ENCODE measurements around the gene SLC5A10. TPM values are rescaled to one million over a fixed set of nuclear protein-coding genes. Genes with fewer than 3 reads are reported as not detected.

Gene SLC5A10
- total RNA-seq, 4 donors from 2014 or later: not detected

DNA sequence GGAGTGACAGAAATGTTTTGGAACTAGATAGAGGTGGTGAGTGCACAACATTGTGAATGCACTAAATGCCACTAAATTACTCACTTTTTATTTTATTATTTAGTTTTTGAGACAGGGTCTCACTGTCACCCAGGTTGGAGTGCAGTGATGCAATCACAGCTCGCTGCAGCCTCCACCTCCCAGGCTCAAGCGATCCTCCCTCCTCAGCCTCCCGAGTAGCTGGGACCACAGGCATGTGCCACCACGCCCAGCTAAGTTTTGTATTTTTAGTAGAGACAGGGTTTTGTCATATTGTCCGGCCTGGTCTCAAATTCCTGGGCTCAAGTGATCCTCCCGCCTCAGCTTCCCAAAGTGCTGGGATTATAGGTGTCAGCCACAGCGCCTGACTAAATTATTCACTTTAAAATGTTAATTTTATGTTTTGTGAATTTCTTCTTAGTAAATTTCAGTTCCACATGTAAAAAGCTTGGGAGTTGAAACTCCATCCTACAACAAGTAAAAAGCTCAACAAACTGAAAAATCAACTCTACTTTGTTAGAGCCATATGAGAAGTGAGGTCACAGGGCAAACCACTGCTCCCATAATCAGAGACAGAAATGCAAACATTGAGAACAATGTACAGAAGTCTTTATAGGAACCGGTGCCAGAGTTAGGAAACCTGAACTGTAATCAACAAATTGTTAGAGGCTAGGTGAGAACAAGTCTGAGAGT, 13.8 kb upstream of the SLC5A10 start:
- Histone ChIP-seq H3K4me1 (peaks cover 0 to 8% (median 2%) of the 10 kb centered on the region in 4 donors), H3K27ac (peak overlapping the region in 2 of 4 donors; percentile 7 to 29), H3K27me3 (no peaks in the 10 kb centered on the region), H3K36me3 (no peaks in the 10 kb centered on the region), H3K4me3 (no peak overlapping the region), H3K9me3 (no peaks in the 10 kb centered on the region)
- 53 to 72% methylated on average over 4 to 8 of the region's 8 CpGs for WGBS, 2 donors (ENCODE audit: low coverage in 1 of 2)
- in situ Hi-C loops (cut with MboI; ENCODE audit: low pct_ligation_motif_present in 1 of 4, low pct_unique_long_range_greater_than_20kb in 1 of 4, low sequenced_read_pairs in 3 of 4): no loop called here
- no peak for DNase-seq
- intact Hi-C loops (cut with DNase I; ENCODE audit: low total_unique reads): loop anchor here (5.0 kb wide), 1 partner anchor 1916 kb away; no protein-coding TSS in a partner anchor
- TF ChIP-seq POLR2AphosphoS5 (IDR thresholded peaks at IDR 0.05): no peak
- TF ChIP-seq POLR2A (IDR thresholded peaks at IDR 0.05): no peak
- no peak for TF ChIP-seq EP300 (IDR thresholded peaks at IDR 0.05; ENCODE audit: low read depth)
- TF ChIP-seq, protein P1, sequence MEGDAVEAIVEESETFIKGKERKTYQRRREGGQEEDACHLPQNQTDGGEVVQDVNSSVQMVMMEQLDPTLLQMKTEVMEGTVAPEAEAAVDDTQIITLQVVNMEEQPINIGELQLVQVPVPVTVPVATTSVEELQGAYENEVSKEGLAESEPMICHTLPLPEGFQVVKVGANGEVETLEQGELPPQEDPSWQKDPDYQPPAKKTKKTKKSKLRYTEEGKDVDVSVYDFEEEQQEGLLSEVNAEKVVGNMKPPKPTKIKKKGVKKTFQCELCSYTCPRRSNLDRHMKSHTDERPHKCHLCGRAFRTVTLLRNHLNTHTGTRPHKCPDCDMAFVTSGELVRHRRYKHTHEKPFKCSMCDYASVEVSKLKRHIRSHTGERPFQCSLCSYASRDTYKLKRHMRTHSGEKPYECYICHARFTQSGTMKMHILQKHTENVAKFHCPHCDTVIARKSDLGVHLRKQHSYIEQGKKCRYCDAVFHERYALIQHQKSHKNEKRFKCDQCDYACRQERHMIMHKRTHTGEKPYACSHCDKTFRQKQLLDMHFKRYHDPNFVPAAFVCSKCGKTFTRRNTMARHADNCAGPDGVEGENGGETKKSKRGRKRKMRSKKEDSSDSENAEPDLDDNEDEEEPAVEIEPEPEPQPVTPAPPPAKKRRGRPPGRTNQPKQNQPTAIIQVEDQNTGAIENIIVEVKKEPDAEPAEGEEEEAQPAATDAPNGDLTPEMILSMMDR (IDR thresholded peaks at IDR 0.05): no peak

DNA sequence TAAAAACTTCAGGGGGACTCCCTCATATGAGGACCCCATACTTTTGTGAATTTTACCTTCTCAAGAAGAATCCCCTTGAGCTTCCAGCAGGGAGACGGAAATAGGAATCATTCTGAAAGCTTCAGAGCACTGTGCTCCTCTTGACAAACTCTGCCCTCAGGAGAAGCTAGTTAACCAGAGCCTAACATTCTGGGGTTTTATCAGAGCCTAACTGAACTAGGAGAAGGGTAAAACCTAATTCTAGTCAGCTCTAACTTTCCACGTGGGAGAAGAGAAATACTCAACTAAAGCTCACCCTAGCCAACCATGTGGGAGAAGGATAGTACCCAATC, 13.3 kb upstream of the SLC5A10 start:
- Histone ChIP-seq H3K27me3 (no peaks in the 10 kb centered on the region), H3K27ac (peak overlapping the region in 2 of 4 donors; percentile 5 to 29), H3K9me3 (no peaks in the 10 kb centered on the region), H3K4me1 (peaks cover 0 to 8% (median 2%) of the 10 kb centered on the region in 4 donors), H3K4me3 (no peak overlapping the region), H3K36me3 (no peaks in the 10 kb centered on the region)
- in situ Hi-C loops (cut with MboI; ENCODE audit: low pct_ligation_motif_present in 1 of 4, low pct_unique_long_range_greater_than_20kb in 1 of 4, low sequenced_read_pairs in 3 of 4) (no loop called here), intact Hi-C loops (cut with DNase I; ENCODE audit: low total_unique reads) (loop anchor here (5.0 kb wide), 1 partner anchor 1916 kb away; no protein-coding TSS in a partner anchor)
- DNase-seq: no peak
- 11 to 36% methylated on average over 1 to 2 of the region's 2 CpGs for WGBS, 2 donors (ENCODE audit: low coverage in 1 of 2)
- TF ChIP-seq EP300 (IDR thresholded peaks at IDR 0.05; ENCODE audit: low read depth) (no peak), POLR2A (IDR thresholded peaks at IDR 0.05) (no peak), POLR2AphosphoS5 (IDR thresholded peaks at IDR 0.05) (no peak)
- TF ChIP-seq, protein P1 (IDR thresholded peaks at IDR 0.05): no peak

DNA sequence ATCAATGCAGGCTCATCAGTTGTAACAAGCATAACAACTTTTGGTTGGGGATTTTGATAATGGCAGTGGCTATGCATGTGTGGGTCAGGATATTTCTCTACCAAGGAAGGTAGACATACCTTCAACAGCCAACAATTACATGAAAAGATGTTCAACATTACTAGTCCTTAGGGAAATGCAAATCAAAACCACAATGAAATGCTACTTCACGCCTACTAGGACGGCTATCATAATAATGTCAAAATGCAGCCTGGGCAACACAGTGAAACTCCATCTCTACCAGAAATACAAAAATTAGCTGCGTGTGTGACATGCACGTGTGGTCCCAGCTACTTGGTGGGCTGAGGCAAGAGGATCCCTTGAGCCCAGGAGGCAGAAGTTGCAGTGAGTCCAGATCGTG, 7.3 kb upstream of the SLC5A10 start:
- no peaks in the 10 kb centered on the region for H3K27me3 ChIP-seq
- whole genome bisulfite sequencing, 2 donors (ENCODE audit: low coverage in 1 of 2): 79 to 89% methylated on average over 5 of the region's 5 CpGs
- H3K4me3 ChIP-seq: no peak overlapping the region
- H3K36me3 ChIP-seq: no peaks in the 10 kb centered on the region
- intact Hi-C loops (cut with DNase I; ENCODE audit: low total_unique reads) (no loop called here), in situ Hi-C loops (cut with MboI; ENCODE audit: low pct_ligation_motif_present in 1 of 4, low pct_unique_long_range_greater_than_20kb in 1 of 4, low sequenced_read_pairs in 3 of 4) (no loop called here)
- TF ChIP-seq POLR2A (IDR thresholded peaks at IDR 0.05) (no peak), EP300 (IDR thresholded peaks at IDR 0.05; ENCODE audit: low read depth) (no peak)
- TF ChIP-seq, protein P1 (IDR thresholded peaks at IDR 0.05): no peak
- H3K9me3 ChIP-seq: no peaks in the 10 kb centered on the region
- DNase-seq: no peak
- H3K4me1 ChIP-seq: no peaks in the 10 kb centered on the region
- H3K27ac ChIP-seq: no peak overlapping the region

DNA sequence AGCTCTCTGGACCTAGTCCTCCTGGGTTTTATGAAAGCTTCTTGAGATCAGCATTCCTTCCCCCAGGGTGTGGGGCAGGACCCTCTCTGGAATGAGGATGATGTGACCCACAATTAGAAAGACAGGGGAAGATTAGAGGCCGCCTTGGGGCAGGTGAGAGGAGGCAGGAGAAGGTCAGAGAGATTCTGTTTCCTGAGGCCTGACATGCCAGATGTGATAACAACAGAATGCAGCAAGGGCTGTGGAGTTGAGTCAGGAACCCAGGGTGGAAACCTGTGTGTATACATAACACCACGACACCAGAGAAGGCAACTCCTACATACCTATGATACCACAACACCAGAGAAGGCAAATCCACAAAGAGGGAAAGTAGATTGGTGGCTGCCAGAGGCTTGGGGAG, 5.4 kb upstream of the SLC5A10 start:
- in situ Hi-C loops (cut with MboI; ENCODE audit: low pct_ligation_motif_present in 1 of 4, low pct_unique_long_range_greater_than_20kb in 1 of 4, low sequenced_read_pairs in 3 of 4): no loop called here
- no peak for DNase-seq
- Histone ChIP-seq H3K4me1 (no peaks in the 10 kb centered on the region), H3K9me3 (no peaks in the 10 kb centered on the region), H3K36me3 (no peaks in the 10 kb centered on the region), H3K27ac (no peak overlapping the region), H3K27me3 (no peaks in the 10 kb centered on the region), H3K4me3 (no peak overlapping the region)
- TF ChIP-seq, protein P1 (IDR thresholded peaks at IDR 0.05): no peak
- no peak for TF ChIP-seq POLR2AphosphoS5 (IDR thresholded peaks at IDR 0.05)
- TF ChIP-seq EP300 (IDR thresholded peaks at IDR 0.05; ENCODE audit: low read depth): no peak
- TF ChIP-seq POLR2A (IDR thresholded peaks at IDR 0.05): no peak
- 60 to 70% methylated on average over 1 to 2 of the region's 2 CpGs for WGBS, 2 donors (ENCODE audit: low coverage in 1 of 2)
- intact Hi-C loops (cut with DNase I; ENCODE audit: low total_unique reads): no loop called here

Measured in transverse colon (tissue), 4 donors.